Retinal pigment epithelial cell (primary cell): Measurements from ENCODE around the gene EEPD1.

Source experiments
- DNase-seq: peaks from one replicate; pipeline ENCODE4 v3.0.0-alpha.2; 2010; ENCODE audit warnings: low read depth
- H3K4me3 ChIP-seq: 2 replicates; pipeline ENCODE4 v1.5.1; 2011; ENCODE audit warnings: mild to moderate bottlenecking, low read length, control low read depth, moderate library complexity
- TF ChIP-seq, protein P1 (sequence below): conservative IDR thresholded peaks from 2 replicates; pipeline ENCODE4 v1.5.1; 2011; ENCODE audit warnings: low read depth, low read length, control low read depth, inconsistent platforms

Gene EEPD1

GRCh38 chr7:36167403-36168050 lies 14.5 kb downstream of the EEPD1 start:
- TF ChIP-seq, protein P1, sequence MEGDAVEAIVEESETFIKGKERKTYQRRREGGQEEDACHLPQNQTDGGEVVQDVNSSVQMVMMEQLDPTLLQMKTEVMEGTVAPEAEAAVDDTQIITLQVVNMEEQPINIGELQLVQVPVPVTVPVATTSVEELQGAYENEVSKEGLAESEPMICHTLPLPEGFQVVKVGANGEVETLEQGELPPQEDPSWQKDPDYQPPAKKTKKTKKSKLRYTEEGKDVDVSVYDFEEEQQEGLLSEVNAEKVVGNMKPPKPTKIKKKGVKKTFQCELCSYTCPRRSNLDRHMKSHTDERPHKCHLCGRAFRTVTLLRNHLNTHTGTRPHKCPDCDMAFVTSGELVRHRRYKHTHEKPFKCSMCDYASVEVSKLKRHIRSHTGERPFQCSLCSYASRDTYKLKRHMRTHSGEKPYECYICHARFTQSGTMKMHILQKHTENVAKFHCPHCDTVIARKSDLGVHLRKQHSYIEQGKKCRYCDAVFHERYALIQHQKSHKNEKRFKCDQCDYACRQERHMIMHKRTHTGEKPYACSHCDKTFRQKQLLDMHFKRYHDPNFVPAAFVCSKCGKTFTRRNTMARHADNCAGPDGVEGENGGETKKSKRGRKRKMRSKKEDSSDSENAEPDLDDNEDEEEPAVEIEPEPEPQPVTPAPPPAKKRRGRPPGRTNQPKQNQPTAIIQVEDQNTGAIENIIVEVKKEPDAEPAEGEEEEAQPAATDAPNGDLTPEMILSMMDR, result no peak
- no peak for DNase-seq
- H3K4me3 ChIP-seq, result no peak overlapping the region

DNA sequence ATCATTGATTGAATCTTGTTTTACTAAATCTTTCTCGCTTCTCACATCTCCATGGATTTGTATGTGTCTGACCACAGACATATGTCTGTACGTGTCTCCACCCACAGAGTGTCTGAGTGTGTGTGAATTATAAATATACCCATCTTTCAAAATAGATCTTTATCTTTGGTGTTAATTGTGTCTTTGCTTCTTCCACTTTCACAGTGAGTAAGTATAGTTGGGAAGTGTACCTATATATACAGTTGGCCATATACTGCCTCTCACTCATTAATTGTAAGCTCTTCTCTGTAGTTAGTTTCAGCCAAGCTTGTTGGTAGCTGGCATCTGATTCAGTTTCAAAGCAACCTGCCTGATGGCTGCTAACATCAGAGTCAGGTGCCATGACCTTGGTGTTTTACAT lies 18.4 kb downstream of the EEPD1 start:
- no peak overlapping the region for H3K4me3 ChIP-seq
- TF ChIP-seq, protein P1, result no peak
- DNase-seq, result no peak

GRCh38 chr7:36175886-36176285 lies 22.8 kb downstream of the EEPD1 start:
- no peak overlapping the region for H3K4me3 ChIP-seq
- DNase-seq, result no peak
- TF ChIP-seq, protein P1, result no peak

DNA sequence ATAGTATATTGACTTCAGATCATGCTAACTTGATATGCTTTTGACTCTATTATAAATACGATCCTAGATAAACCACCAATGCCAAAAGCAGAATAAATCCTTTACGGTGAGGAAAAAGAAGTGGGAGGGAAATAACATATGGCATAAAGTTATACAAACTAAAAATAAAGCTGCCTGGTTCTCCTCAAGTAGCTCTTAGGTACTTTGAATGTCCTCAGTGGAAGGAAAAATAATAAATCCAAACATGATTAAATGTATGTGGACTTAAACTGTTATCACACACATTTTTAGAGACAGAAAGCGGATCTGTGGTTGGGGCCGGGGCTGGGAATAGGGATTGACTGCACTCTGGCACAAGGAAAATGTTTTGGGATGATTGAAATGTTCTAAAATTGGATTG lies 23.6 kb downstream of the EEPD1 start:
- no peak overlapping the region for H3K4me3 ChIP-seq
- no peak for DNase-seq
- TF ChIP-seq, protein P1, result no peak

DNA sequence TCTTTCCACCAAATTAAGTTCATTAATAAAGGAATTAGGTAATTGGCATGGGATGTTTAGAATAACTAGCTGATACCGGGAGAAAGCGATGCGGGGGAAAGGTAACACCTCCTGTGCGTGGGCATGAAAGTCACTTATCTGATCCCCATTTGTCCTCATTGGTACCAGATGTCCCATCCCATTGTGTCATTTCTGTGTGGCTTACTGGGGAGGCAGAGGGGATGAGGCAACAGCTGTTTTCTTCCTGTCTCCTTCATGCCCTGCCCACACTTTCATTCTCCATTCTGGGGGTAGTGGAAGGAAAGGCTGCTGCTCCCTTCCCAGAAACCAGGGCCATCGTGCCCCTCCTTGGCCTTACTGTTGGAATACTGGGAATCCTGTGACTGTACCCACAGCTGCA lies 27.1 kb downstream of the EEPD1 start:
- DNase-seq, result no peak

GRCh38 chr7:36181668-36182067 lies 28.6 kb downstream of the EEPD1 start:
- no peak for DNase-seq
- no peak overlapping the region for H3K4me3 ChIP-seq
- TF ChIP-seq, protein P1, result no peak

More for the DNA sequence above, 27.1 kb downstream of the EEPD1 start:
- no peak overlapping the region for H3K4me3 ChIP-seq
- TF ChIP-seq, protein P1, result no peak

GRCh38 chr7:36182854-36183604 lies 30.0 kb downstream of the EEPD1 start:
- TF ChIP-seq, protein P1, result no peak
- no peak overlapping the region for H3K4me3 ChIP-seq
- DNase-seq, result no peak
